Middle frontal gyrus (tissue), 1 donor: ENCODE results near the gene PDE8B.
"Not testable (repeated sequence)": the region's sequence is repeated elsewhere in the genome, so short reads cannot be mapped to it uniquely, and the experiment has no call there.

ENCODE experiments used
- DNase-seq: peaks from one replicate; pipeline ENCODE4 v3.0.0-alpha.2; 2015; ENCODE audit warnings: low spot score; ENCODE audit errors: extremely low spot score

PDE8B gene

DNA sequence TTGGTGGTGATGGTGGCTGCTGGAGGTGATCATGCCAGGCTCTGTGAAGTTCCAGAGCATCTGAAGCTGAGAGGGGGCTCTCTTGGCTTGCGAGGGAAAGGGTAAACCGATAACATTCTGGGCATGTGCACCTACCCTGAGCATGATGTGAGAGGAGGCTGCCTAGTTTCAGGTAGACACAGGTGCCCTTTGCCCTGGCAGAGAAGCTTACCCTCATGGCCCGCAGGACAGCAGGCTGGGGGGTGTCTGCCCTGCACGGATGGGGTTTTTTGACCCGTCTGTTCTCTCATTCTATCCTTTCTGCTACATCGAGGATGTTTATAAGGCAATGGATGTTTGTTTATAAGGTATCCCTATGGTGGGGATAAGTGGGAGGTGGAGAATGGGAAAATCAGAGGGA, 148.8 kb downstream of the PDE8B start:
- DNase-seq, result no peak

DNA sequence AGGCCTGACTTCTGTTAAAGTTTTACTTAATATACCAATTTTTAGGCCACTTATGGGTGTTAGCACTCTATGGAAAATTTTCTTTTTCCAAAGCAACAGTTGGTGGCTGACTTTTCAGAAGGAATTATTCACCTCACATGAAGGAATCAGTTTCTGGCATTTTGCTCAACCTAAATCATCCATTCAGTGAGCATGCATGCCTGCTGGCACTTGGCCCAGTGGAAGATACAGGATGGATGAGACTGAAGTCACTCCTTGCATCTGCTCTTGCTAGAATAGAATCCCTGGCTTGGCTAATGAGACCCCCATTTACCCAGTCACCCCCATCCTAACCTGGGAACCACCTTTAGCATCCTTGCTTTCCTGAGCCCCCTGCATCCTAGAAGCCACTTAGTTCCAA, 149.9 kb downstream of the PDE8B start:
- DNase-seq, result no peak

DNA sequence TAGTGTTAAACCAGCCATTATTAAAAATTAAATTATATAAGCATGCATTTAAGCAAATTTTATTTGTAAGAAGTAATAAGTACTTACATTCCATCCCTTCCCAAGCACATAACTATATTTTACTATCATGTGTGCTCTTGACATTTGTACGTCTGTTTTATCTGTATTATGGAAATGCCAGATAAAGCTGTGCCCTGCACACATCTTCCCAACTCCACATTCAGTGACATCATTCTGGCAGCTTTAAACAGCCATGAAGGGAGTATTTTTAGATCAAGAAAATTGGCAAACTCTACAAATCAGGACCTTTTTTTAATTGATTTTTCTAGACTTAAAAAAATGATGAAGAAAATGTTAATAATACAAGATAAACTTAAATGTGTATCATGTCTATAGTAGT, 150.5 kb downstream of the PDE8B start:
- DNase-seq, result no peak

DNA sequence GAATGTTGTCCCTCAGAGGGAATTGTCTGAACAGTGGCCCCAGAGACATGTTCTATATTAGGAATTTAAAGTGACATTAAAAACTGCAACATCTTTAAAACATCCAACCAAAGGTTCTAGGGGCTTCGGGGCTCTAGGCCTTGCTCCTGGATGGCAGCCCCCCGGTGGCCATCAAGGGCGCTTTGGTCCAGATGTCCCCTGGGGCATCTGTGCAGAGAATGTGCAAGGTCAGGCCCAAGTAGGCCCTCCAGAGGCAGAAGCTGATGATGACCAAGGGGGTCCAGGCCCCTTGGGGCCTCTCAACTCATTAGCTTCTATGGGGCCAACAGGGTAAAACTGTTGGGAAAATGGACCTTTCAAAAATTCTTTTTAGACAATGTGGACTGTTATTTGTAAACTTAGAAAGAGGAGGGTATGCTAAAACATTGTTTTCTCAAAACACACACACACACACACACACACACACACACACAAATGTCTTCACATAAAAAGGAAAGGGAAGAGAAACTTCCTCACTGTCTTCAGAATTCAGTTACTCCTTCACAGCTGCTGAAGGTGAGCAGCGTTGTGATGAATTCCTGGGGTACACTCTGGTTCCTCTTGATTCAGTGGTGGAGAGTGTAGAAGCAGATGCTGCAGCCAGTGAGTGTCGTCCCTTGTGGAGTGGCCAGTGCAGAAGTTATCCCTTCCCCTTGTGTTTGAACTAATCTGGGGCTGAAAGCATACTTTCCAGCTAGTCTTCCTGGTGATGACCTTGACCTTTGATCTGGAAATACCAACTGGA, 156.4 kb downstream of the PDE8B start:
- no peak for DNase-seq

DNA sequence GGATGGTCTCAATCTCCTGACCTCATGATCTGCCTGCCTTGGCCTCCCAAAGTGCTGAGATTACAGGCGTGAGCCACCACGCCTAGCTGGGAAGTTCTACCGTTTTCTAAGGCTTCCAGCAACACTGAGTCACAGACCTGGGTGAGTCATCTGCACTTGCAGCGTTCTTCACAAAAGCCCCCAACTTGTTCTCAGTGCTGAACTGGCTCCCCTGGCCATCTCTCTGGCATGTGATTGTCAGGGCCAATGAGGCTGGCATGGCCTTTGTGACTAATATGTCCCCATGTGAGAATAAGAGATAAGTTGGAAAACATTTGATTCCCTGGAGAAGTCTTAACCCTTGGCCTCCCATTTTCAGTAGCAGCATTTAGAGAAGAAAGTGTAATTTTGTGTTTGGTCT, 157.3 kb downstream of the PDE8B start:
- DNase-seq, result no peak

DNA sequence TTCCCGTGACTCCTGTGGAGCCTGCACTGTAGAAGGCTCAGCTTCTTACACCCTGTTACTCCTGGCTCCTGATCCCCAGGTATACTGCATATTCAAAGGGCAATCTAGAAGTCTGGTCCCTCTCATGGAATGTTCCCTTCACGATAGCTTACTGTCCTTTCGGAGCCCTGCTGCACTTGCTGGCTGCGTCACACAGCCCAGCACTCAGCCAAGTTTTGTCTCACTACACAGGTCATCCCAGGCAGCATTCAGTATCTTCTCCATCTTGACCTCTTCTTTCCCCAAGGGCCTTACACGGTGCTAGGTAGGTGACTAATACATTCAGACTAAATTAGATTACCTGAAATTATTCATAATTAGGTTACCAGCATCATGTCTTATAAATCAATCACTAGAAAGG, 157.9 kb downstream of the PDE8B start:
- no peak for DNase-seq

DNA sequence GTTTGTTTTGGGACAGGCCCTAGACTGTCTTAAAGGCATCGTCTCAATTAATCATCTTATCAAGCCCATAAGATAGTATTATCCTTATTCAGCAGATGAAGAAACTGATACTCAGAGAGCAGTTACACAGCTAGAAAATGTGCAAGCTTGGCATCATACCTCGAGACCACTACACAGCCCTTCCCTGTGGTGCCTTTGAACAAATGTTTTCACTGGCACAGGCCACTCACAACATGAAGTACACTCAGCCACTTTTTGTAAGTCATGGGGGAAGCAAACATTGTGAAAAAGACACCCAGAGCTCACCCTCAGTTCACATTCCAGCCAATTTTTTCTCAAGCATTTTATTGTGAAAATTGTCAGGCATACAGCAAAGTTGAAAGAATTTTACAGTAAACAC, 159.1 kb downstream of the PDE8B start:
- DNase-seq, result no peak

DNA sequence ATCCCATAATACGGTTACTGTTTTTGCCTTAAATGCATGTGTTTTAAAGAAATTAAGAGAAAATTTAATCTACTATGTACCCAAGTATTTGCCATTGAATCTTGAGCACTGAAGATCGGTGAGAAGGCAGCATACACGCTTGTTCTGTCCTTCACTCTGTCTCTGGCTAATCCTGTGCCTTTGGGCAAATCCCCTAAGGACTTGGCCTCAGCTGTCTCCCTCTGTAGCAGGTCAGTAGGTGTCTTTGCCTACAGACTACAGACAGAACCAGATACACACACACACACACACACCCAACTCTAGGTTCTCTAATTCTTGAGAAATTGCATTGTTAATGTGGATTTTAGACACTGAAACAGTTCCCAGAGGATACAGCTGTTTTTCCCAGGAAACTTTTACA, 164.2 kb downstream of the PDE8B start:
- DNase-seq, result no peak

DNA sequence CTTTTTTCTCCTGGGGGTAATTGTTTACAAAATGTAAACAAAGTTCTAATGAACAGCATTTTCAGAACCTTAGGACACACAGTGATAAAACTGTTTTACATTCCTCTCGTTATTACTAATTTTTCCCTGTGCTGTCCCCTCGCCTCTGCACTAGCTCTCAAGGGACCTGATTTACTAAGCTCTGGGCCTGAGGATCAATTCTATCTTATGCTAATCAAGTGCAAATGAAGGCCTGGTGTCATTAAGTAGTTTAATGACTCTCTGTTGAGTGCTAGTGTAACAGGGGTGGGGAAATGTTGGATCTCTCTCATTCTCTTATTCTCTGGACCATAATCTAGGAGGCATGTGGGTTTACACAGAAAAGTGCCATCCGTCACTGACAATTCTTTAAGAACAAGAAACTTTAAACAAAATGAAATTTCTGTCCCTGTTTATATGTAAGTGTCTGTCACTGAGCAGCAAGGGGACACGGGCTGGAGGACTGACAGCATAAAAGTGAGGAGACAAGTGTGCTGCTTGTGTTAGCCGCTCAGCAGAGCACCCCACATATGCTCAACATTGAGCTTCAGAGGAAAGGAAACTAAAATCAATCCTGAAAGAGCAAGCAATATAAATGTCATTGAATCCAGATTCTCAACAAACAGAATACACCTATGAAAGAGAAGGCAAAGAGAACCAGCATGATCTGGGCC, 166.3 kb downstream of the PDE8B start:
- DNase-seq, result no peak

DNA sequence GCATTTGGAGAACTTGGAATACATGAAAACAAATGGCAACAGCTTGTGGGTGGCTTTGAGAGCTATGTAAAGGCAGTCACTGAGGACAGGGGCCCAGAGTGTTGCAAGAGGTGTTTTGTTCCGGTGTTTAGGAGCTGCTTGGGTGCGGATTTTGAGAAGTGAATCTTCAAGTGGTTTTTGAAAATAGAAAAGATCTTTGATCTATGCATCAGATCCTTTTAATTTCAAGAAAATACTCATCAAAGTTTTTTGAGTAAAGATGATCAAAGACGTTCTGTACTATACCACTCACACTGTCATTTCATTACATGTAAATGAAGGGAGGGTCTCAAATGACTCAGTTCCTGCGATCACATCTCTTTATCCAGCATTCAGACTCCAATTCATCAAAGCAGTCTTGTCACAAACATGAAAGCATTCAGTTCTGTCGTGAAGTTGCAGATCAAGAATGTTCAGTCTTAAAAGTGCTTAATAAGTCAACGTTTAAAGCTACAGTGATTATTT, 169.1 kb downstream of the PDE8B start:
- DNase-seq, result no peak

DNA sequence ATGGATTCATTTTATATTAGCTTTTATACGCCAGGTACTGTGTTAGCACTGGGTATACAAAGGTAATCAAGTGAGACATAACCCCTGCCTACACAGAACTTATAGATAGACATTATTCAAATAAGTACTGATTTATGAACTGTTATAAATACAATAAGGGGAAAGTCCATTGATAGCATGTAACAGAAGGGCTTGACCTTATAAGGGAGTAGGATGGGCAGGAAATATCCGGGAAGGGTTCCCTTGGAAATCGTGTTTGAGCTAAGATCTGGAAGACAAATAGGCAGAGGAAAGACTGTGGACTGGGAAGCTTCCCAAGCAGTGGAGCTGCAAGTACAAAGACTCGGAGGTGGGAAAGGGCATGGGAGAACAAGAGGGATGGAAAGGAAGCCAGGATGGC, 170.2 kb downstream of the PDE8B start:
- no peak for DNase-seq

DNA sequence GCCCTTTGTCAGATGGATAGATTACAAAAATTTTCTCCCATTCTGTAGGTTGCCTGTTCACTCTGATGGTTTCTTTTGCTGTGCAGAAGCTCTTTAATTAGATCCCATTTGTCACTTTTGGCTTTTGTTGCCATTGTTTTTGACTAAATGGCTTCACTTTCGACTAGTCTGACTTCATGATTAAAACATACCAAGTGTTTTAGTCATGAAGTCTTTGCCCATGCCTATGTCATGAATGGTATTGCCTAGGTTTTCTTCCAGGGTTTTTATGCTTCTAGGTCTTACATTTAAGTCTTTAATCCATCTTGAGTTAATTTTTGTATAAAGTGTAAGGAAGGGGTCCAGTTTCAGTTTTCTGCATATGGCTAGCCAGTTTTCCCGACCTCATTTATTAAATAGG, 172.9 kb downstream of the PDE8B start:
- DNase-seq, result not testable (repeated sequence)

DNA sequence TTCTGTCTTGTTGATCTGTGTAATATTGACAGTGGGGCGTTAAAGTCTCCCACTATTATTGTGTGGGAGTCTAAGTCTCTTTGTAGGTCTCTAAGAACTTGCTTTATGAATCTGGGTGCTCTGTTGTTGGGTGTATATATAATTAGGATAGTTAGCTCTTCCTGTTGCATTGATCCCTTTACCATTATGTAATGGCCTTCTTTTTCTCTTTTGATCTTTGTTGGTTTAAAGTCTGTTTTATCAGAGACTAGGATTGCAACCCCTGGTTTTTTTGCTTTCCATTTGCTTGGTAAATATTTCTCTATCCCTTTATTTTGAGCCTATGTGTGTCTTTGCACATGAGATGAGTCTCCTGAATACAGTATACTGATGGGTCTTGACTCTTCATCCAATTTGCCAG, 175.9 kb downstream of the PDE8B start:
- not testable (repeated sequence) for DNase-seq

DNA sequence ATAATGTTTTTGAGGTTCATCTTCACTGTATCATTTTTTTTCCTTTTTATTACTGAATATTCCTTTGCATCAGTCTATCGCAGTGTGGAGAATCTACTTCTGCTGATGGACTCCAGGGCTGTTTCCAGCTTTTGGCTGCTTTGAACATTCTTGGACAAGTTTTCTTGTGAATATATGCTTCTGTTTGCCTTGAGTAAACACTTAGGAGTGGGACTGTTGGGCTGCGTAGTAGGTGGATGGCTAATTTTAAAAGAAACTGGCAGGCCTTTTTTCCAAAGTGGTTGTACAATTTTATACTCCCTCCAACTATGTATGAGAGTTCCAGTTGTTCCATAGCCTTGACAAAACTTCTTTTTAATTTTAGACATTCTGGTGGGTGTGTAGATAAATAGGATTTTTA, 179.3 kb downstream of the PDE8B start:
- no peak for DNase-seq

DNA sequence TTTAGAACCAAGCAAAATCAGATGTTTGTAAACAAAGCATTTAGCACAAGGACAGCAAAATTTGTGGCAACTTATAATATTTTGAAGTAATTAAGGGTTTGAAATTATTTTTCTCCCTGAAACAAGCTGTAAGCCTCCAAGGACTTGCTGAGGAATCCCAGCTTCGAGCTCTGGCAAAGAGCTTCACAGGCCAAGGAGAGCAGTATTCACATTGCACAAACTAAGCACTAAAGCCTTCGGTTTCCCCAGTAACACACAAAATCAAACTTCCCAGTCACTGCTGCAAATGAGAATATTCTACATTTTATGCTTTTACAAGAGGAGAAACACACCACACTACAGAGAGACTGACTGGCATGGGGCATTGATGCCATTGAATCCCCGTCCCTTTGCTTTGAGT, 179.7 kb downstream of the PDE8B start:
- no peak for DNase-seq

DNA sequence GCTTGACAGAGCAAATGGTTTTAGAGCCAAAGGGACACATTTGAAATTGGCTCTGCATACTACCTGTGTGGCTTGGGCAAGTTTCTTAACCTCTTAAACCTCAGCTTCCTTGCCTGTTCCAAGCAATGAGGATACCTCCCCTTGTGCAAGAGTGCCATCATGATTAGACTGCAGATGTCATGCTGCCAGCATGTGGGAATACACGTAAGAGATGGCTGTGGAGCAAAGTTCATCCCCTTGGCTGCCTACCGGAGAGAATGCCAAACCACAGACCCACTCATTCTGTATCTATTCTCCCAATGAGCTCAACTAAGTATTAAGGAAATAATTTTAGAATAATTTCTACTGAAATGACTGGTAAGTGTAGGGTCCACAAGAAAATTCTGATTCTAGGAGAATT, 180.3 kb downstream of the PDE8B start:
- DNase-seq, result no peak

DNA sequence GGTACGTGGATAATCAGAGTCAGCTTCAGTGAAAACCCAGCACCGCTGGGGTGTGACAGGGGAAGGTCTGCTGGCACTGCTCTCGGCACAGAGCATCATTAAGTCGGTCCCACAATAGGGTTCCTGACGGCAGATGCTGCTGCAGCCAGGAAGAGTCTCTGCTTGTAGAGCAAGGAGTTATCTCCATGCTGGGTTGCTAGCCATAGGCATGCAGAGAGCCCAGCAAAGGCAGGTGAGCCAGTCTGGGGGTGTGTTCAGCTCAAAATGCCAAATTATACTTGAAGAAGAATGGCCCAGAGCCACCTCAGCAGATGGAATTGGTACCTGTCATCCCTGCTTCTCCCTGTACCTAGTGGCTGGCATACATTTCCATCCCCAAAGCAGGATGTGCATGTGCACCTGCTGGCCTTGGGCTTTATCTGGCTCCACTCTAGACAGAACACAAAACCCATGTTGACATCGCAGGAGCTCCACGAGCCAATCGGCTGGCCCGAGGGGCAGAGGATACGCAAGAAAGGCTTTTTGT, 180.8 kb downstream of the PDE8B start:
- no peak for DNase-seq

DNA sequence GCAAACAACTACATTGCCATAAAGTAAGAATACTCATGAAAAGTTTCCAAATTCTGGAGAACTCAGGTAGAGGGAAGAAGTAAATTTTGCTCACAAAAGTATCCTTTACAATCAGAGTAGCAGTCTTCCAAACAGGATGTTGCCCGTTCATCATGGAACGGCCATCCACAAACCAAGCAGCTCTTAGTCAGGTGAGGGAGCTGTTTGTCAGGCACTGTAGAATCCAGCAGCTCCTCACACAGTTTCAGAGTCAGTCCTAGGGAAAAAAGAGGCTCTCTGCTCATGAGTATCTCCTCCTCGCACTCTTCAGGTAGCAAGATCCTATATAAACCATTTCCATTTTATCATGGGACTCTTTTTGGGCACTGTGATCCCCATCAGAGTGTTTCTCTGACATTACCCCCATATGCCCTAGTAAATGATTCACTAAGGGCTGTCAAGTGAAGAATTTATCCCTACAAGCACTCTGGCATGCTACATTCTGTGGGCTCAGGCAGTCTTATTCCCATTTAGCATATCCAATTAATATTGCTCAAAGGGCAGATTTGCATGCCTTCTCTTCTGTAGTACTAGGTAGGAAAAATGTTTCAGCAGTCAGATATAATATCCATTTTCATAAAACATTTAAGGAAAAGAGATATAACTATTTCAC, 183.7 kb downstream of the PDE8B start:
- DNase-seq, result no peak

DNA sequence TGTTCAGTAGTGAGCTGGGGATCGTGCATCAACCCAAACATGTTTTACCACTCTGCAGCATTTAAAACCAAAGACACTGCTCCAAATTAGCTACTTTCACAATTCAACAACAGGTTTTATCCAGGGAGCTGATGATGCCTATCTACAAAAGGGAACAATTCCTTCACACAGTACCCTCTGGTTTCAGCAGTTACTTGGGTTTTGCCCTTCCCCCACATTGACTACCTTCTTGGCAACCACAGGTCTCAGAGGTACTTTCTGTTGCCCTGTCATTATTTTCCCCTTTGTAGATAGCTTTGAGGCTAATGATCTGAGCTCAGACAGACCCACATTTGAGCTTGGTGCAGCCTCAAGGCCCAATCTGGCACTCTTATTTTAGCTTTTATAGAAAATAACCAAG, 185.5 kb downstream of the PDE8B start:
- DNase-seq, result no peak

DNA sequence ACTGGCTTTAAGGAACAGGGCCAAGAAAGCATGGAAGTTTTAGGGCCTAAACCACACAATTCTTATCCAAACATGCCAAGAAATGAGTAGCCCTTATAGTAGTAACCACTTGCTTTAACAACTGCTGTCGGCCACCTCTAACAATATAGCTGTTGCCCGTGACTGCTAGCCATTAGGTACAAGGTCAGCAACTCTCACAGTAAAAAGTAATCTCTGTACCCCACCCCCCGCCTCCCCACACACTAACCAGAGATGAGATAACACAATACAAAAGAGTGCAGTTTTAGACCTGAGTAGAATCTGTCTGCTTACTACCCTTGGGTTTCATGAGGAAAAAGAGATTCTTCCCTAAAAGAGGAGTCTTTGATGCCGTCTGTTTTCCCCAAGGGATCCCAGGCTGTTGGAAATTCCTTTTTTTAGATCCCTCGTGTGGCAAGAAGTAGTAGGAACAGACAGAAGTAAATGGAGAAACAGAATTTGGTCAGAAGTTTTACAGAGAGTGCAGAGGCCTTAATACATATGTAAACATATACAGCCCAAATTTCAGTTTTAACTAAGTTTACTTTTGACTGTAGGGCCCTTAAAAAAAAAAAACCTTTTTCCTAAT, 187.3 kb downstream of the PDE8B start:
- DNase-seq, result no peak

DNA sequence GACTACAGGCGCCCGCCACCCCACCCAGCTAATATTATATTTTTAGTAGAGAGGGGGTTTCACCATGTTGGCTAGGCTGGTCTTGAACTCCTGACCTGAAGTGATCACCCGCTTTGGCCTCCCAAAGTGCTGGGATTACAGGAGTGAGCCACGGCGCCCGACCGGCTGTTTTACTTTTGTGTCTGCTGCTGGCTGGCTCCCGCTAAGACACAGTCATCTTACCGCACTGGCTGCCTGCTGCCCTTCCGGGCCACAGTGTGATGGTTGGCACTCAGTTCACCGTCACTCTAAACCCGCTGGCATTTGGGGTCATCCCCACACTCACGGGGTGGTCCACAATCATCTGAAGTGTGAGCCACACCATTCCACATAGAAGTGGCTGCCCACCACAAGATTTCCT, 188.0 kb downstream of the PDE8B start:
- DNase-seq, result no peak

DNA sequence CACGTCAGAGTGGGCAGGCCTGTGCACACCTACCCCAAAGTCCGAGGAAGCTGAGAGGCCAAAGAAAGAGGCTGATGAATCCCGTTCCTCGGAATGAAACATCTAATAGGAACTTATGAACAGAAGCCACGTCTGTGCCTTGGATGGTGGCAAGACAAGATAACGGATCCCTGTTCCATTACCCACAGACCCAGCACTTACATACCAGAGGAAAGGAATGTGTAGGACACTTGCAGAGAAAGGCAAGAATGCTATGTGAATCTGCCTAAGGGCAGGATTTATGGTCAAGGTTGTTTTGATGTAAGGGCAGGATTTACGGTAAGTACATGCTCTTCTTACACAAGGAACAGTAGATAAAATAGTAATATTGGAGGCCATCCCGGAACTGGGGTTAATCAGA, 188.4 kb downstream of the PDE8B start:
- DNase-seq, result no peak
